Neural cell (in vitro differentiated cells): ENCODE measurements around the gene ARHGAP45.

Experiments used
- EP300 ChIP-seq: fragments of 450-650 bp; conservative IDR thresholded peaks from 2 replicates; pipeline ENCODE4 v1.6.1; 2014; ENCODE audit warnings: antibody characterized with exemption, mild to moderate bottlenecking, moderate library complexity; ENCODE audit not compliant: poor library complexity, severe bottlenecking
- EZH2 ChIP-seq: fragments of 200-600, 300-800 bp; shearing (Covaris generic), sonication (generic); IDR thresholded peaks from 2 replicates; pipeline ENCODE4 v1.6.1; 2014; ENCODE audit warnings: antibody characterized with exemption, low read length, borderline replicate concordance, mild to moderate bottlenecking; ENCODE audit not compliant: insufficient read depth, poor library complexity, severe bottlenecking
- MXI1 ChIP-seq: fragments of 450-650 bp; conservative IDR thresholded peaks from 2 replicates; pipeline ENCODE4 v1.6.1; 2014; ENCODE audit warnings: antibody characterized with exemption, mild to moderate bottlenecking; ENCODE audit not compliant: poor library complexity, severe bottlenecking
- POLR2AphosphoS5 ChIP-seq: IDR thresholded peaks from 2 replicates; pipeline ENCODE4 v1.6.1; 2012
- RAD21 ChIP-seq: fragments of 450-650 bp; conservative IDR thresholded peaks from 2 replicates; pipeline ENCODE4 v1.6.1; 2014; ENCODE audit warnings: antibody characterized with exemption, mild to moderate bottlenecking, moderate library complexity
- SMC3 ChIP-seq: fragments of 450-650 bp; conservative IDR thresholded peaks from 2 replicates; pipeline ENCODE4 v1.6.1; 2014; ENCODE audit warnings: antibody characterized with exemption, mild to moderate bottlenecking, moderate library complexity; ENCODE audit not compliant: poor library complexity
- TAF1 ChIP-seq: IDR thresholded peaks from 2 replicates; pipeline ENCODE4 v1.6.1; 2012; ENCODE audit warnings: low read depth
- TF ChIP-seq, protein P1 (sequence below): fragments of 450-650 bp; IDR thresholded peaks from 2 replicates; pipeline ENCODE4 v1.5.1; 2014; ENCODE audit warnings: antibody characterized with exemption, mild to moderate bottlenecking, moderate library complexity; ENCODE audit not compliant: poor library complexity, severe bottlenecking
- TF ChIP-seq, protein P2 (sequence below): IDR thresholded peaks from 2 replicates; pipeline ENCODE4 v1.6.1; 2012; ENCODE audit warnings: borderline replicate concordance

DNA sequence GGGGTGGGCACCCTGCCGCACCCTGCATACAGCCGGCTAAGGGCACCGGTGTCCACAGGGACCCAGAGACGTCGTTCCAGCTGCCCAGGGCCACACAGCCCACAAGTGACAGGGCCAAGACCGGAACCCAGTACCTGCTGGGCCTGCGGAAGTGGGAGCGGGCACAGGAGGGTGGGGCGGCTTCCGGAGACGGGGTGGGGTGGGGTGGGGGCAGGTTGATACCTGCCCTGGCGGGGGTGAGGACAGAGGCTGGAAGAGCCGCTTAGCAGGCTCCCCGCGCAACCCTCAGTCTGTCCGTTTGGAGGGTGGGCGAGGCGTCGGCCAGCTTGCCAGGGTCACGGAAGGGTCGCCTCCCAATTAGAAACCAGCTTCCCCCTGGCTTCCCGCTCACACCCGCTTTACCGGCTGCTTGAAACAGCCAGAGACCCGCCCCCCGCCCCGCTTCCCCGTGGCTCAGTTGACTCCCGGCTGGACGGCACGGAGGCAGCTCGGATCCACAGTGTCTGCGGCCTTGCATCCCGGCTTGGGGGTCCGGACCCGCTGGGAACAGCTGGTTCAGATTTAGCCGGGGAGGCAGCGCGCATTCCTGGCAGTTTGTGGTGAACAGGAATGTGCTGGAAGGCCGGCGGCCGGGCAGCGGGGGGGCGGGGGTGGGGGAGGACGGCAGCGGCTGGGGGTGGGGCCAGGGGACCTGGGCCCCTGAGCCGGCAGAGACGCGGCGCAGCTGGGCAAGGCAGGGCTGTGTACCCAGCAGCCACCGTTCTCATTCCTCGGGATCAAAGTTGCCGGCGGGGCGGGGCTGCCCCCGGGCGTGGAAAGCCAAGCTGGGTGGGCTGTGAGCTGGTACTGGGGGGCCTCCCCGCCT is 38.7 kb upstream of the ARHGAP45 start:
- TF ChIP-seq, protein P1, sequence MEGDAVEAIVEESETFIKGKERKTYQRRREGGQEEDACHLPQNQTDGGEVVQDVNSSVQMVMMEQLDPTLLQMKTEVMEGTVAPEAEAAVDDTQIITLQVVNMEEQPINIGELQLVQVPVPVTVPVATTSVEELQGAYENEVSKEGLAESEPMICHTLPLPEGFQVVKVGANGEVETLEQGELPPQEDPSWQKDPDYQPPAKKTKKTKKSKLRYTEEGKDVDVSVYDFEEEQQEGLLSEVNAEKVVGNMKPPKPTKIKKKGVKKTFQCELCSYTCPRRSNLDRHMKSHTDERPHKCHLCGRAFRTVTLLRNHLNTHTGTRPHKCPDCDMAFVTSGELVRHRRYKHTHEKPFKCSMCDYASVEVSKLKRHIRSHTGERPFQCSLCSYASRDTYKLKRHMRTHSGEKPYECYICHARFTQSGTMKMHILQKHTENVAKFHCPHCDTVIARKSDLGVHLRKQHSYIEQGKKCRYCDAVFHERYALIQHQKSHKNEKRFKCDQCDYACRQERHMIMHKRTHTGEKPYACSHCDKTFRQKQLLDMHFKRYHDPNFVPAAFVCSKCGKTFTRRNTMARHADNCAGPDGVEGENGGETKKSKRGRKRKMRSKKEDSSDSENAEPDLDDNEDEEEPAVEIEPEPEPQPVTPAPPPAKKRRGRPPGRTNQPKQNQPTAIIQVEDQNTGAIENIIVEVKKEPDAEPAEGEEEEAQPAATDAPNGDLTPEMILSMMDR, result no peak
- no peak for TF ChIP-seq TAF1
- no peak for TF ChIP-seq MXI1
- no peak for TF ChIP-seq POLR2AphosphoS5
- TF ChIP-seq SMC3, result no peak
- TF ChIP-seq, protein P2, sequence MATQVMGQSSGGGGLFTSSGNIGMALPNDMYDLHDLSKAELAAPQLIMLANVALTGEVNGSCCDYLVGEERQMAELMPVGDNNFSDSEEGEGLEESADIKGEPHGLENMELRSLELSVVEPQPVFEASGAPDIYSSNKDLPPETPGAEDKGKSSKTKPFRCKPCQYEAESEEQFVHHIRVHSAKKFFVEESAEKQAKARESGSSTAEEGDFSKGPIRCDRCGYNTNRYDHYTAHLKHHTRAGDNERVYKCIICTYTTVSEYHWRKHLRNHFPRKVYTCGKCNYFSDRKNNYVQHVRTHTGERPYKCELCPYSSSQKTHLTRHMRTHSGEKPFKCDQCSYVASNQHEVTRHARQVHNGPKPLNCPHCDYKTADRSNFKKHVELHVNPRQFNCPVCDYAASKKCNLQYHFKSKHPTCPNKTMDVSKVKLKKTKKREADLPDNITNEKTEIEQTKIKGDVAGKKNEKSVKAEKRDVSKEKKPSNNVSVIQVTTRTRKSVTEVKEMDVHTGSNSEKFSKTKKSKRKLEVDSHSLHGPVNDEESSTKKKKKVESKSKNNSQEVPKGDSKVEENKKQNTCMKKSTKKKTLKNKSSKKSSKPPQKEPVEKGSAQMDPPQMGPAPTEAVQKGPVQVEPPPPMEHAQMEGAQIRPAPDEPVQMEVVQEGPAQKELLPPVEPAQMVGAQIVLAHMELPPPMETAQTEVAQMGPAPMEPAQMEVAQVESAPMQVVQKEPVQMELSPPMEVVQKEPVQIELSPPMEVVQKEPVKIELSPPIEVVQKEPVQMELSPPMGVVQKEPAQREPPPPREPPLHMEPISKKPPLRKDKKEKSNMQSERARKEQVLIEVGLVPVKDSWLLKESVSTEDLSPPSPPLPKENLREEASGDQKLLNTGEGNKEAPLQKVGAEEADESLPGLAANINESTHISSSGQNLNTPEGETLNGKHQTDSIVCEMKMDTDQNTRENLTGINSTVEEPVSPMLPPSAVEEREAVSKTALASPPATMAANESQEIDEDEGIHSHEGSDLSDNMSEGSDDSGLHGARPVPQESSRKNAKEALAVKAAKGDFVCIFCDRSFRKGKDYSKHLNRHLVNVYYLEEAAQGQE, result no peak
- TF ChIP-seq EZH2, result no peak
- no peak for TF ChIP-seq EP300
- no peak for TF ChIP-seq RAD21
